K562 (cell line): ENCODE data around the gene NLRP7. TPM values are rescaled to one million over a fixed set of nuclear protein-coding genes. Genes with fewer than 3 reads are reported as not detected.

Experiments
- DPF2 ChIP-seq: fragments of 450-650 bp; IDR thresholded peaks from 2 replicates; pipeline ENCODE4 v1.6.1; 2016
- NBN ChIP-seq: fragments of 450-650 bp; IDR thresholded peaks from 2 replicates; pipeline ENCODE4 v1.6.1; 2016; ENCODE audit warnings: low read depth, mild to moderate bottlenecking
- POLR3A ChIP-seq: IDR thresholded peaks from 2 replicates; pipeline ENCODE4 v1.6.1; 2011; ENCODE audit warnings: borderline replicate concordance, mild to moderate bottlenecking, moderate library complexity; ENCODE audit not compliant: insufficient read length, insufficient read depth; ENCODE audit errors: extremely low read depth
- SPI1 ChIP-seq: IDR thresholded peaks from 2 replicates; pipeline ENCODE4 v1.6.1; 2011; ENCODE audit warnings: low read depth, low read length, control low read depth, borderline replicate concordance
- ZNF146 ChIP-seq: IDR thresholded peaks from one replicate; pipeline ENCODE4 v1.6.1; 2018; ENCODE audit warnings: missing compliant biosample characterization; ENCODE audit not compliant: unreplicated experiment
- ZNF217 ChIP-seq: sonication (generic); formaldehyde crosslinking; IDR thresholded peaks from 2 replicates; pipeline ENCODE4 v1.8.0; 2022; ENCODE audit warnings: mild to moderate bottlenecking, missing genetic modification reagents
- polyA plus RNA-seq, 8 experiments: library from polyadenylated mRNA; depleted of rRNA in 4 of 8; stranded (reverse) in 5 of 8; unstranded in 3 of 8; fragments of >200 nt; fragmentation: Nextera tagmentation in 2 of 8; fragmentation: Illumina TruSeq in 1 of 8; extraction: Ambion mirVana in 2 of 8; extraction: Trizol in 1 of 8; gene quantifications; 2 replicates each; pipeline versions ENCODE4 v1.2.1 to v1.2.3, GENCODE V29; 2011 to 2014; ENCODE audit warnings: inconsistent platforms in 1 of 8, missing spikeins in 1 of 8
- total RNA-seq, 7 experiments: library from RNA; depleted of rRNA in 6 of 7; stranded (reverse); fragments of >200 nt in 6 of 7; fragmentation: Illumina TruSeq in 2 of 7; extraction: Trizol in 2 of 7; gene quantifications; 2 replicates each; pipeline versions ENCODE4 v1.2.1 to v1.2.3, GENCODE V29; 2011 to 2021; ENCODE audit warnings: low replicate concordance in 1 of 7
- TF ChIP-seq, protein P1 (sequence below), 2 experiments: fragments of 450-650 bp; conservative IDR thresholded peaks; 2 replicates each; pipeline ENCODE4 v1.6.1; 2017; ENCODE audit warnings: mild to moderate bottlenecking in 2 of 2, moderate library complexity in 2 of 2
- TF ChIP-seq, protein P2 (sequence below): fragments of 250-450 bp; sonication (Bioruptor Pico); IDR thresholded peaks from 2 replicates; pipeline ENCODE4 v1.5.0; 2020; ENCODE audit warnings: mild to moderate bottlenecking, borderline replicate concordance

NLRP7 gene
- total and polyA plus RNA-seq, 9 of the 15 experiments (the other 6 are each of a cell fraction or from before 2014, with no cell fraction given) = 0.03 to 0.22 (median 0.09) TPM; not detected in 3

DNA sequence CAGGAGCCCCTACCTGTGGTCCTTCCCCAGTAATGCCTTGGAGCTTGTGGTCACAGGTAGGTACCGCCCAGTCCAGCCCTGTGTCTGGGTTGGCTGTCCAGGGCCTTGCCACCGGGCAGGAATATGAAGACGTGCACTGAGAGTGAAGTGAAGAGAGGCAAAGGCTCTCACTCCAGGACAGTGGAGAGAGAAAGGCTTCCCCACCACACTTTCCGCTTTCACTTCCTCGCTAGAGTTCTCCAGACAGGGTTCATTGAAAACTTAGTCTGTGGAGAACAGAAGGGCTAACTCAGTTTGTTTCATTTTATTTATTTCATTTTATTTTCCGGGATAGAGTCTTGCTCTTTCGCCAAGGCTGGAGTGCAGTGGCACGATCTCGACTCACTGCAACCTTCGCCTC, 59.1 kb downstream of the NLRP7 start (continued):
- TF ChIP-seq DPF2 = no peak
- no peak for TF ChIP-seq POLR3A
- TF ChIP-seq, protein P1, sequence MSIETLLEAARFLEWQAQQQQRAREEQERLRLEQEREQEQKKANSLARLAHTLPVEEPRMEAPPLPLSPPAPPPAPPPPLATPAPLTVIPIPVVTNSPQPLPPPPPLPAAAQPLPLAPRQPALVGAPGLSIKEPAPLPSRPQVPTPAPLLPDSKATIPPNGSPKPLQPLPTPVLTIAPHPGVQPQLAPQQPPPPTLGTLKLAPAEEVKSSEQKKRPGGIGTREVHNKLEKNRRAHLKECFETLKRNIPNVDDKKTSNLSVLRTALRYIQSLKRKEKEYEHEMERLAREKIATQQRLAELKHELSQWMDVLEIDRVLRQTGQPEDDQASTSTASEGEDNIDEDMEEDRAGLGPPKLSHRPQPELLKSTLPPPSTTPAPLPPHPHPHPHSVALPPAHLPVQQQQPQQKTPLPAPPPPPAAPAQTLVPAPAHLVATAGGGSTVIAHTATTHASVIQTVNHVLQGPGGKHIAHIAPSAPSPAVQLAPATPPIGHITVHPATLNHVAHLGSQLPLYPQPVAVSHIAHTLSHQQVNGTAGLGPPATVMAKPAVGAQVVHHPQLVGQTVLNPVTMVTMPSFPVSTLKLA (conservative IDR thresholded peaks at IDR 0.05) = no peak
- no peak for TF ChIP-seq SPI1
- TF ChIP-seq, protein P2, sequence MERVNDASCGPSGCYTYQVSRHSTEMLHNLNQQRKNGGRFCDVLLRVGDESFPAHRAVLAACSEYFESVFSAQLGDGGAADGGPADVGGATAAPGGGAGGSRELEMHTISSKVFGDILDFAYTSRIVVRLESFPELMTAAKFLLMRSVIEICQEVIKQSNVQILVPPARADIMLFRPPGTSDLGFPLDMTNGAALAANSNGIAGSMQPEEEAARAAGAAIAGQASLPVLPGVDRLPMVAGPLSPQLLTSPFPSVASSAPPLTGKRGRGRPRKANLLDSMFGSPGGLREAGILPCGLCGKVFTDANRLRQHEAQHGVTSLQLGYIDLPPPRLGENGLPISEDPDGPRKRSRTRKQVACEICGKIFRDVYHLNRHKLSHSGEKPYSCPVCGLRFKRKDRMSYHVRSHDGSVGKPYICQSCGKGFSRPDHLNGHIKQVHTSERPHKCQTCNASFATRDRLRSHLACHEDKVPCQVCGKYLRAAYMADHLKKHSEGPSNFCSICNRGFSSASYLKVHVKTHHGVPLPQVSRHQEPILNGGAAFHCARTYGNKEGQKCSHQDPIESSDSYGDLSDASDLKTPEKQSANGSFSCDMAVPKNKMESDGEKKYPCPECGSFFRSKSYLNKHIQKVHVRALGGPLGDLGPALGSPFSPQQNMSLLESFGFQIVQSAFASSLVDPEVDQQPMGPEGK = no peak
- no peak for TF ChIP-seq ZNF217 (CRISPR knock-in tag)
- TF ChIP-seq NBN = no peak
- TF ChIP-seq ZNF146 = no peak
